ENCODE results near the gene MYEOV.

DNA sequence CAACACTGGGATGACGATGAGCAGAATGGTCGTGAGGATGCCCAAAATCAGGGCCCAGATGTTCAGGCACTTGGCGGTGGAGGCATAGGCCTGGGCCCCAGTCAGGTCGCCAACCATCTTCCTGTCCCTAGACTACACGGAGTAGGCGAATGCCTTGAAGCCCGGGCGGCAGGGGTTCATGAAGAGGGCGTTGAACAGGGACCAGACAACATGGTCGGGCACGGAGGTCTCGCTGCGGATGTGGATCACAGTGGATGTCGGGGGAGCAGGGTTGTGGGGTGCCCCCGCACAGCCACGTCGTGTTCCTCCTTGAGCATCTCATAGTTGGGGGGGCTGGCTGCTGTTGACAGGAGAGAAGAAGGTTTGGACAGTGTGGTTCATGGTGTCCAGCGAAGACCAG lies 9.5 kb downstream of the MYEOV start:
- TF ChIP-seq, protein P1, sequence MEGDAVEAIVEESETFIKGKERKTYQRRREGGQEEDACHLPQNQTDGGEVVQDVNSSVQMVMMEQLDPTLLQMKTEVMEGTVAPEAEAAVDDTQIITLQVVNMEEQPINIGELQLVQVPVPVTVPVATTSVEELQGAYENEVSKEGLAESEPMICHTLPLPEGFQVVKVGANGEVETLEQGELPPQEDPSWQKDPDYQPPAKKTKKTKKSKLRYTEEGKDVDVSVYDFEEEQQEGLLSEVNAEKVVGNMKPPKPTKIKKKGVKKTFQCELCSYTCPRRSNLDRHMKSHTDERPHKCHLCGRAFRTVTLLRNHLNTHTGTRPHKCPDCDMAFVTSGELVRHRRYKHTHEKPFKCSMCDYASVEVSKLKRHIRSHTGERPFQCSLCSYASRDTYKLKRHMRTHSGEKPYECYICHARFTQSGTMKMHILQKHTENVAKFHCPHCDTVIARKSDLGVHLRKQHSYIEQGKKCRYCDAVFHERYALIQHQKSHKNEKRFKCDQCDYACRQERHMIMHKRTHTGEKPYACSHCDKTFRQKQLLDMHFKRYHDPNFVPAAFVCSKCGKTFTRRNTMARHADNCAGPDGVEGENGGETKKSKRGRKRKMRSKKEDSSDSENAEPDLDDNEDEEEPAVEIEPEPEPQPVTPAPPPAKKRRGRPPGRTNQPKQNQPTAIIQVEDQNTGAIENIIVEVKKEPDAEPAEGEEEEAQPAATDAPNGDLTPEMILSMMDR (conservative IDR thresholded peaks at IDR 0.05; ENCODE audit: low read depth in 2 of 2) = no peak
- no peak for TF ChIP-seq ZNF114 (CRISPR knock-in tag; IDR thresholded peaks at IDR 0.05)
